SK-N-MC (cell line): ENCODE measurements around the gene CD52.
A peak's percentile ranks its signal among the peaks of the same experiment; 100 is the strongest.

ENCODE experiments used
- DNase-seq: peaks from one replicate; pipeline ENCODE4 v3.0.0-alpha.2; 2011; ENCODE audit warnings: low read depth, low spot score
- H3K27ac ChIP-seq: fragments of 200-600 bp; sonication (generic); 2 replicates; pipeline ENCODE4 v1.5.1; 2016; ENCODE audit warnings: mixed run types
- H3K36me3 ChIP-seq: fragments of 200-600 bp; sonication (generic); 2 replicates; pipeline ENCODE4 v1.6.1; 2017; ENCODE audit warnings: antibody characterized with exemption, low read length, mixed read lengths; ENCODE audit not compliant: insufficient read depth
- H3K4me3 ChIP-seq: fragments of 200-600 bp; sonication (generic); 2 replicates; pipeline ENCODE4 v1.5.1; 2016
- H3K9ac ChIP-seq: fragments of 200-600 bp; sonication (generic); 2 replicates; pipeline ENCODE4 v1.8.0; 2017; ENCODE audit warnings: mixed run types, mixed read lengths; ENCODE audit not compliant: insufficient read length
- H3K9me3 ChIP-seq: fragments of 200-600 bp; sonication (generic); 2 replicates; pipeline ENCODE4 v1.6.1; 2017; ENCODE audit warnings: low read depth, mild to moderate bottlenecking, antibody characterized with exemption, low read length, moderate library complexity, mixed read lengths
- EZH2 ChIP-seq: fragments of 200-600 bp; sonication (generic); IDR thresholded peaks from one replicate; pipeline ENCODE4 v1.6.1; 2017; ENCODE audit warnings: antibody characterized with exemption
- FOXP2 ChIP-seq: optimal IDR thresholded peaks from 2 replicates; pipeline ENCODE3; 2011; ENCODE audit warnings: mild to moderate bottlenecking, moderate library complexity; ENCODE audit not compliant: insufficient read depth; ENCODE audit errors: extremely low read length, control extremely low read depth
- POLR2AphosphoS5 ChIP-seq: IDR thresholded peaks from 2 replicates; pipeline ENCODE4 v1.6.1; 2012; ENCODE audit warnings: mild to moderate bottlenecking, low read depth, low read length, borderline replicate concordance

The CD52 gene

GRCh38 chr1:26295194-26296138 lies 22.3 kb upstream of the CD52 start:
- no peak for DNase-seq
- Histone ChIP-seq H3K9ac (no peak overlapping the region), H3K36me3 (no peaks in the 10 kb centered on the region), H3K4me3 (no peak overlapping the region), H3K9me3 (no peaks in the 10 kb centered on the region), H3K27ac (no peak overlapping the region)
- TF ChIP-seq POLR2AphosphoS5 (no peak), FOXP2 (no peak), EZH2 (no peak)

- no peaks in the 10 kb centered on the region for H3K9me3 ChIP-seq
- H3K36me3 ChIP-seq = no peaks in the 10 kb centered on the region
- DNase-seq = no peak
- no peak overlapping the region for H3K9ac ChIP-seq
- H3K27ac ChIP-seq = no peak overlapping the region
- no peak for TF ChIP-seq FOXP2
- no peak for TF ChIP-seq POLR2AphosphoS5
- no peak for TF ChIP-seq EZH2
- no peak overlapping the region for H3K4me3 ChIP-seq
Measured at GRCh38 chr1:26296340-26297056, 21.3 kb upstream of the CD52 start.

GRCh38 chr1:26297057-26297790 lies 20.5 kb upstream of the CD52 start:
- no peak for TF ChIP-seq POLR2AphosphoS5
- TF ChIP-seq FOXP2 = no peak
- TF ChIP-seq EZH2 = no peak
- no peak for DNase-seq
- H3K27ac ChIP-seq = no peak overlapping the region
- no peak overlapping the region for H3K9ac ChIP-seq
- H3K9me3 ChIP-seq = no peaks in the 10 kb centered on the region
- H3K4me3 ChIP-seq = no peak overlapping the region
- H3K36me3 ChIP-seq = no peaks in the 10 kb centered on the region

GRCh38 chr1:26297791-26298124 lies 20.0 kb upstream of the CD52 start:
- no peaks in the 10 kb centered on the region for H3K36me3 ChIP-seq
- H3K9ac ChIP-seq = no peak overlapping the region
- no peak overlapping the region for H3K27ac ChIP-seq
- no peaks in the 10 kb centered on the region for H3K9me3 ChIP-seq
- TF ChIP-seq EZH2 (no peak), POLR2AphosphoS5 (no peak), FOXP2 (no peak)
- H3K4me3 ChIP-seq = no peak overlapping the region
- DNase-seq = no peak

- no peak for TF ChIP-seq FOXP2
- TF ChIP-seq POLR2AphosphoS5 = no peak
- TF ChIP-seq EZH2 = no peak
- Histone ChIP-seq H3K9ac (no peak overlapping the region), H3K4me3 (no peak overlapping the region), H3K27ac (no peak overlapping the region), H3K36me3 (no peaks in the 10 kb centered on the region), H3K9me3 (no peaks in the 10 kb centered on the region)
- no peak for DNase-seq
Measured at GRCh38 chr1:26300578-26301275, 17.0 kb upstream of the CD52 start.

GRCh38 chr1:26302733-26303405 lies 14.9 kb upstream of the CD52 start:
- Histone ChIP-seq H3K36me3 (no peaks in the 10 kb centered on the region), H3K27ac (no peak overlapping the region)
- TF ChIP-seq EZH2 (no peak), POLR2AphosphoS5 (no peak), FOXP2 (no peak)

GRCh38 chr1:26305667-26306289 lies 12.0 kb upstream of the CD52 start:
- peak overlapping the region; percentile 77 for H3K9ac ChIP-seq
- peak overlapping the region; percentile 89 for H3K4me3 ChIP-seq
- H3K9me3 ChIP-seq = no peaks in the 10 kb centered on the region
- H3K36me3 ChIP-seq = no peaks in the 10 kb centered on the region
- no peak for DNase-seq
- H3K27ac ChIP-seq = no peak overlapping the region
- TF ChIP-seq FOXP2 (no peak), EZH2 (no peak), POLR2AphosphoS5 (no peak)

More at GRCh38 chr1:26302733-26303405, 14.9 kb upstream of the CD52 start:
- H3K9me3 ChIP-seq = no peaks in the 10 kb centered on the region
- no peak for DNase-seq
- no peak overlapping the region for H3K4me3 ChIP-seq
- H3K9ac ChIP-seq = no peak overlapping the region
